NCI-H2227 treated with DMSO at 0.1 percent for 48 hours (cell line): ENCODE measurements around the gene CDC45.

Experiments
- DNase-seq: peaks from one replicate; lab custom pipeline; 2025; lab: John Stamatoyannopoulos, UW

CDC45 gene

DNA sequence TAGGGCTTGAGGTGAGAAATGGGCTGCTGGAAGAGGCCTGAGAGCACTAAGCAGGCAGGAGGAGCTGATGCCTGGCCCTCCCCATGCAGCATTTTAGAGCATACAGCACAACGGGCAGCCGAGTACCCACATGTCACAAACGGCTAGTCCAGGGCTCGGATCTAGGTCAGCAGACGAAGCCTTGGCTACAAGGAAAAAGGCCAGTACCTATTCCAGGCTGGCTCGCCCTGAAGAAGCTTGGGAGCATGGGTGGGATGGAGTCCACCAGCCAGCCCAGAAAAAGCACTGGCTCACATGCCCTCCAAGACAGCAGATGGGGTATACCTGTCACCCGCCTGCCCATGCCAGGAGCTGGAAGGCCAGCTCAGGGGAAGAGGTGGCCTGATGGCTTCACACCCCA, 10.3 kb upstream of the CDC45 start:
- DNase-seq: no peak

- no peak for DNase-seq
Measured at GRCh38 chr22:19470010-19470409, 9.7 kb upstream of the CDC45 start.

- DNase-seq: no peak
Measured at GRCh38 chr22:19471572-19471971, 8.1 kb upstream of the CDC45 start.

DNA sequence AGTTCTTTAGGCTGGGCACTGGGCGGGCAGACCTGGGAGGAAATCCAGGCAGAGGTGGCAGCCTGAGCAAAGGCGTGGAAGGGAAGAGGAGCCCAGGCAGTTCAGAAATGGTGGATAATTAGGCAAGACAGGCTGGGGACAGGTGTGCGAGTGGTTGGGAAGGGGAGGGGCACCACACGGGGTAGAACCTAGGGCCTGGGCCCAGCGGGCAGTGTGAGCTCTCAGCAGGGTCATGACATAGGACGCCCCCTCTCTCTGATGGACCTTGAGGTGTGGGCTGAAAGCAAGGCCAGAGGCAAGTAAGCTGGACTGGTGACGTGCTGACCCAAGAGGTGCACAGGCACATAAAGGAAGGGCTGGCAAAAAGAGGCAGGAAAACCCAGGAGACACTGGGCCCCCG, 7.5 kb upstream of the CDC45 start:
- DNase-seq: no peak

DNA sequence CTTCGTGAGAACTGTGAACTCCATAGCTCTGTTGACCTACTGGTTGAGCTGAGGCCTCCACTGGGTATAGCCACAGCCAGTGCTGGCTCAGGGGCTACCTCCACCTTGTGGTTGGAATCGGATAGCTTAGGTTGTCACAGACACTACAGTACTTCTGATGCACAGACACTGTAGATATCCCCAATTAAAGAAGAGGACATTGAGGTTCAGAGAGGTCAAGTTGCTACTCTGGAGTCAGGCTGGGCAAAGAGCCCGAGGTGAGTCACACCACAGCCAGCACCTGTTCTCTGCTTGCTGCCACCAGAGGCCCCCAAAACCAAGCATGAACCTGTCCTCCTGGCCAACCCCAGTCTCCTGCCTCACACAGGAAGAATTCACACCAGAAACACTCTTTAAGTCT, 6.1 kb upstream of the CDC45 start:
- no peak for DNase-seq

GRCh38 chr22:19476023-19476422, 3.7 kb upstream of the CDC45 start:
- no peak for DNase-seq

DNA sequence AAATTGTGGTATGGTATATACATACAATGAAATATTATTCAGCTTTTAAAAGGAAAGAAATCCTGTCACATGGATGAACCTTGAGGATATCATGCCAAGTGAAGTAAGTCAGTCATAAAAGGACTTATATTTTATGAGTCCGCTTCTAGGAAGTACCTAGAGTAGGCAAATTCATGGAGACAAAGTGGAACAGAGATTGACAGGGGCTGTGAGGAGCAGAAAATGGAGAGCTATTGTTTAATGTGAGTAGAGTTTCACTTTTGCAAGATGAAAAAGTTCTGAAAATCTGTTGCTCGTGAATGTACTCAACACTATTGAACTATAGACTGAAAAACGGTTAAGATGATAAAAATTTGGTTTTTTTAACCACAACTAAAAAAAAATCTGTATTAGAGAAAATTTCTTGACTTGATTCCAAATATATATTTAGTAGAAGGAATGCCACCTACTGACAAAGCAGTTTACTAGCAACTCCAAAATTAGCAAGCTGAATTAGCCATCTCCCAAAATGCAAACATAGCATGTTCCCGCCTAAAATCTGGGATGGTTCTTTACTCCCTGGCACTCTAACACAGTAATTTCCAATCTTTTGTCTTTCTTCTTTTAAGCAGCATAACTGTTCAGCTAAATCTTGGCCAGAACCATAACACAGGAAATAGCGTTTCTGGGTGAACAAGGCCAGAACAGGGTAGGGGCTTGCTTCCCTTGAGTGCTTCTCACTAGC, 2.2 kb upstream of the CDC45 start:
- DNase-seq: no peak

GRCh38 chr22:19478045-19478900, 1.4 kb upstream of the CDC45 start:
- no peak for DNase-seq

DNA sequence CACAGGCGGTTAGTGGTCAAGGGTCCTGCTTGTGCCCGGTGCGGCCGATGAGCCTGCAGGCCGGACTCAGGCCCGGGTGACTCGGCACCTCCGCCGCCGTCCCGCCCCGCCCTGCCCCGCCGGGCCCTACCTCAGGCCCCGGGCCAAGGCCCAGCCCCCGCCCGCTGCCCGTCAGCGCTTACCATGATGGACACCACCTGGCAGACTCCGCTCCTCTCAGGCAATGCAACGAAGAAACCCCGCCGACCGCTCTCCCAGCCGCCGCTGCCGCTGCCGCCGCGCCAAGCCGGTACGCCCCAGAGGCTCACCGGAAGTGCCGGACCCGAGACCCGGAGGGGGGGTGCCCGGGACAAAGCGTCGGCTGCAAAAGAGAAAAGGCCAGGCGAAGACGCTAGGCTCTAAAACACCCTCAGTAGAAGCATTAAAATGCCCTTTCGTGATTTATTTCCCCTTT, 792 bp upstream of the CDC45 start, which contains the start of gene UFD1:
Gene UFD1 (minus strand): TSS at position 293 of the 454 bp plus-strand sequence. CDS start 108 bp downstream, at position 185.
- DNase-seq: peak; percentile 98

DNA sequence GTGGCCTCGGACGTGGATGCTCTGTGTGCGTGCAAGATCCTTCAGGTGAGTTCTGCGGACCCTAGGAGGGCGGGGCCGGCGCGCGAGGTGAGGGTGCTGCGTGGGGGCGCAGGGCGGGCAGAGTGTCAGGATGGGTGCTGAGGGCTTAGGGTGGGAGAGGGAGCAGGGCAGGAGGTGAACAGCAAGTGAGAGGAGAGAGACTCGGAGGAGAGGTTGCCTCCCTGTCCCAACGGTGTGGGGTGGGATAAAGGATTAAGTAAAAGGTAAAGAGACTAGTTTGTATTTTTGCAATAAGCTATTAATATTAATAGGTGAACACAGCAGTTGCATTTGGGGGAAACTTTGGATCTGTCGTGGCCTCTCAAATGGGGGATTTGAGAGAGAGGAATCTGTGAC, 451 bp downstream of the CDC45 start:
- DNase-seq: no peak

GRCh38 chr22:19480789-19481188, 1.1 kb downstream of the CDC45 start:
- no peak for DNase-seq

DNA sequence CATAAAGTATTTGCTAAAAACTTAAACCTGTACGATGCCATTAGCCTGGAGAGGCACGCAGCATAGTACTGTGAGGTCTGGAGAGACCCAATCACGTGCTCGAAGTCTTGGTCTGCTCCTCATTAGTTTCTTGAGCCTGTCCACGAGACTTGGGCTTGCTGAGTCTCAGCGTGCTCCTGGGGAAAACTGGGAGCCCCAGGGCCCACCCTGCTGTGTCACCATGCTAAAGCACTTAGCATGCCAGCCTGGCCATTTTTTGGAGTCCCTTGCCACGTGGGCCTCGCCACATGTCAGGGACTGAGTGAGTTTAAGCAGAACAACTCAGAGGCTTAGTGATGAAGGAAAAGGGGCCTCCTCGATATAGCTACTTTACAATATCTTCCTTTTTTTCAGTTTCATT, 2.6 kb downstream of the CDC45 start:
- DNase-seq: no peak

DNA sequence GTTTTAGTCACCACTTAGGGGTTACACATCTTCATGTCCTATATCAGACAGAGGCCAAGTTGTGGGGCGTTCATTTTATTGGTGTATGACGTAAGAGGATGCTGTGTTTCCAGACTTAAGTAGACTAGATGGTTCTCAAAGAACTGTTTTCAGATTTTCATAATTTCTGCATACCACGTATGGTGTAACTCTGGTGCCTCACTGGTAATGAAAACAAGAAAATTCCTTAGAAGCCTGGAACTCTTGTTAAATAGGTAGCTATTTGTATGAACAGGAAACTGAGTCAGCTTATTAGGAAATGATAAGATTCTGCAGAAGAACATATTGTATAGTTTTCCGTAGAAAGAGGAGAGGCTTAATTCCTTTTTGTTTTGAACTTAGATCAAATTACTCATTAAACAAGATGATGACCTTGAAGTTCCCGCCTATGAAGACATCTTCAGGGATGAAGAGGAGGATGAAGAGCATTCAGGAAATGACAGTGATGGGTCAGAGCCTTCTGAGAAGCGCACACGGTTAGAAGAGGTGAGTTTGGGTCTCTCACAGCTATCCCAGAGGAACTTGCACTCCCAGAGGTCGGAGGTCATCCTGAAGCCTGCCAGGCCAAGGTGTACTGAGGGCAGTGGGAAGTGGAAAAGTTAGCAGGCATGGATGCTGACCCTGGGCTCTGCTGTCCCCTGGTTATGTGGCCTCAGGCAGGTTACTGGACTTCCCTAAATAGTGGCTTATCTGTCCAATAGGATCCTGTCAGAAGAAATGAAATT, 3.9 kb downstream of the CDC45 start:
- no peak for DNase-seq

DNA sequence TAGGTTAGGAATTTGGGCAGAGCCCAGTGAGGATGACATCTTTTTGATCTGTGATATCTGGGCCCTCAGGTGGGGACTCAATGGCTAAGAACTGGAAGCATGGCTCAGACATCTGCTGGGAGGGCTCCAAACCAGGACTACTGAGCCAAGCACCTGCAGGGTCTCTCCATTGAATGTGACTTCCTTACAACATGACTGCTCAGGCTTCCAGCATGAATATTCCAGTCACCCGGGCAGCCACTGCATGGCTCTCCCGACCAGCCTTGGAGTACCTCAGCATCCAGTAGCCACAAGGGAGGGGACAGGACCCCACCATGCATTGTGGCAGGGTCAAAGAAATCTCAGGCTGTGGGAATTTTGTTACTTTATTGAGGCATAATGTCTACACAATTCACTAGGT, 8.6 kb downstream of the CDC45 start:
- DNase-seq: no peak

- DNase-seq: no peak
Measured at GRCh38 chr22:19488884-19489843, 9.4 kb downstream of the CDC45 start.

- no peak for DNase-seq
Measured at GRCh38 chr22:19490628-19491230, 11.0 kb downstream of the CDC45 start.

GRCh38 chr22:19492504-19493174, 12.9 kb downstream of the CDC45 start:
- DNase-seq: no peak

- DNase-seq: no peak
Measured at GRCh38 chr22:19494001-19494560, 14.4 kb downstream of the CDC45 start.

DNA sequence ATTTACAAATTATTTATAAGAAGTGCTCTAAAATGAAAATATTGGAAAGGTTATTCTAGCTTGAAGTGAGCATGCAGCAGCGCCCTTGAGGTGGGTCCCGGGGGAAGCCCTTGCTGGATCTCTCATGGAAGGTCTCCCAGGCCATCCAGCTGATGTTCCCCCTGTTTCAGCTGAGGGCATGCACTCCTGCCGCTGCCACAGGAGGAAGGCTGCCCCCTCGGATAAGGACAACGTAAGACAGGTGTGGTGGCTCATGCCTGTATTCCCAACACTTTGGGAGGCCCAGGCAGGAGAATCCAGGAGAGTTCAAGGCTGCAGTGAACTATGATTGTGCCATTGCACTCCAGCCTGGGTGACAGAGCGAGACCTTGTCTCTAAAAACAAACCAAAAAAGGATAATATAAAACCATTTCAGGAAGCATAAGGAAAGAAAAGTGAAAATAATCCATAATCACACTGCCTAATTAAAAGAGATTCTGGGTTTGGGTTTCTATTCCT, 15.0 kb downstream of the CDC45 start:
- DNase-seq: no peak
